Osteoblast (primary cell): Measurements from ENCODE around the gene ABCC1. TPM values are rescaled to one million over a fixed set of nuclear protein-coding genes. Genes with fewer than 3 reads are reported as not detected.
A peak's percentile ranks its signal among the peaks of the same experiment; 100 is the strongest.

Experiments used
- DNase-seq: peaks from one replicate; pipeline ENCODE4 v3.0.0; 2011; ENCODE audit warnings: low spot score, mixed read lengths; ENCODE audit not compliant: insufficient read length; ENCODE audit errors: missing footprints
- H2AFZ ChIP-seq: 2 replicates; pipeline ENCODE4 v1.6.0; 2011; ENCODE audit warnings: mild to moderate bottlenecking, low read length
- H3K27ac ChIP-seq: 2 replicates; pipeline ENCODE4 v1.5.1; 2011; ENCODE audit warnings: mild to moderate bottlenecking, low read depth, low read length, moderate library complexity
- H3K27me3 ChIP-seq: 2 replicates; pipeline ENCODE4 v1.6.0; 2012; ENCODE audit warnings: mild to moderate bottlenecking, control low read depth, inconsistent platforms, low read length, moderate library complexity; ENCODE audit not compliant: insufficient read depth
- H3K36me3 ChIP-seq: 2 replicates; pipeline ENCODE4 v1.5.1; 2011; ENCODE audit warnings: mild to moderate bottlenecking, low read length, control low read depth, moderate library complexity; ENCODE audit not compliant: insufficient read depth
- H3K4me1 ChIP-seq: 2 replicates; pipeline ENCODE4 v1.5.1; 2011; ENCODE audit warnings: mild to moderate bottlenecking, low read length, control low read depth, moderate library complexity; ENCODE audit not compliant: insufficient read depth
- H3K4me2 ChIP-seq: 2 replicates; pipeline ENCODE4 v1.6.0; 2011; ENCODE audit warnings: mild to moderate bottlenecking, low read length; ENCODE audit not compliant: insufficient read depth
- H3K4me3 ChIP-seq: fragments of 200-600 bp; sonication (generic); 3 replicates; pipeline ENCODE4 v1.5.1; 2012; ENCODE audit warnings: mild to moderate bottlenecking, low read length, inconsistent platforms; ENCODE audit not compliant: insufficient read depth
- H3K79me2 ChIP-seq: 2 replicates; pipeline ENCODE4 v1.6.0; 2012; ENCODE audit warnings: mild to moderate bottlenecking, low read length, control low read depth, inconsistent platforms; ENCODE audit not compliant: insufficient read depth
- H3K9me3 ChIP-seq: 2 replicates; pipeline ENCODE4 v1.5.1; 2011; ENCODE audit warnings: low read depth, low read length, control low read depth
- H4K20me1 ChIP-seq: 2 replicates; pipeline ENCODE4 v1.6.0; 2012; ENCODE audit warnings: mild to moderate bottlenecking, low read length, control low read depth; ENCODE audit not compliant: insufficient read depth
- CTCF ChIP-seq: IDR thresholded peaks from 2 replicates; pipeline ENCODE4 v1.5.1; 2011; ENCODE audit warnings: mild to moderate bottlenecking, low read depth, low read length, moderate library complexity; ENCODE audit errors: extremely low read depth
- total RNA-seq: library from RNA; depleted of rRNA; stranded (reverse); fragments of >200 nt; gene quantifications from 2 replicates; pipeline ENCODE4 v1.2.3, GENCODE V29; 2012

ABCC1 gene
- total RNA-seq = 33.7 and 37.7 TPM in 2 replicates

GRCh38 chr16:15949210-15950160 lies at the start of gene ABCC1:
Gene ABCC1 (plus strand): TSS chr16:15949616. CDS start chr16:15949752, 136 bp downstream.
- H3K9me3 ChIP-seq = no peaks in the 10 kb centered on the region
- peak; percentile 97 for DNase-seq
- no peaks in the 10 kb centered on the region for H3K27me3 ChIP-seq
- peaks cover 34% of the 10 kb centered on the region for H3K4me1 ChIP-seq
- H3K36me3 ChIP-seq = no peaks in the 10 kb centered on the region
- peak within 1 kb of the TSS; percentile 91 for H2AFZ ChIP-seq
- H3K4me2 ChIP-seq = peak within 1 kb of the TSS; percentile 96
- no peak for TF ChIP-seq CTCF
- peaks cover 53% of the 10 kb centered on the region for H3K79me2 ChIP-seq
- peak within 1 kb of the TSS; percentile 83 for H3K27ac ChIP-seq
- H4K20me1 ChIP-seq = peaks cover 23% of the 10 kb centered on the region
- H3K4me3 ChIP-seq = peak within 1 kb of the TSS; percentile 80

DNA sequence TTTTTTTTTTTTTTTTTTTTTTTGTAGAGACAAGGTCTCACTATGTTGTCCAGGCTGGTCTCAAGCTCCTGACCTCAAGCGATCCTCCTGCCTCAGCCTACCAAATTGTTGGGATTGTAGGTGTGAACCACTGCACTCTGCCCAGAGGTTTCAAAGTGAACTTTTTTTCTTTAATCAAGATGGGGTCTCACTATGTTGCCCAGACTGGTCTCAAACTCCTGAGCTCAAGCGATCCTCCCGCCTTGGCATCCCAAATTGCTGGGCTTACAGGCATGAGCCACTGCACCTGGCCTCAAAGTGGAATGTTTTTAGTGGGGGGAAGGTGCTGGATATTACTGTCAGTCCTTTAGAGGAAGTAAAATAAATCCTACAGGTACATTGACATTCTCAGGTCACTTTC lies 49.1 kb upstream of the ABCC1 start:
- Histone ChIP-seq H3K9me3 (no peaks in the 10 kb centered on the region), H2AFZ (no peak overlapping the region), H3K79me2 (no peaks in the 10 kb centered on the region), H3K4me3 (no peak overlapping the region), H3K4me2 (no peak overlapping the region), H3K4me1 (peaks cover 16% of the 10 kb centered on the region), H3K36me3 (no peaks in the 10 kb centered on the region), H4K20me1 (no peaks in the 10 kb centered on the region), H3K27me3 (no peaks in the 10 kb centered on the region), H3K27ac (no peak overlapping the region)
- no peak for TF ChIP-seq CTCF
- no peak for DNase-seq

- no peak overlapping the region for H3K27ac ChIP-seq
- H3K79me2 ChIP-seq = no peaks in the 10 kb centered on the region
- no peak overlapping the region for H3K4me2 ChIP-seq
- no peaks in the 10 kb centered on the region for H4K20me1 ChIP-seq
- no peak for TF ChIP-seq CTCF
- no peaks in the 10 kb centered on the region for H3K36me3 ChIP-seq
- H3K4me1 ChIP-seq = peaks cover 16% of the 10 kb centered on the region
- H2AFZ ChIP-seq = no peak overlapping the region
- peak; percentile 43 for DNase-seq
- no peaks in the 10 kb centered on the region for H3K9me3 ChIP-seq
- no peaks in the 10 kb centered on the region for H3K27me3 ChIP-seq
- H3K4me3 ChIP-seq = no peak overlapping the region
Observed at GRCh38 chr16:15900901-15901500, 48.4 kb upstream of the ABCC1 start.

DNA sequence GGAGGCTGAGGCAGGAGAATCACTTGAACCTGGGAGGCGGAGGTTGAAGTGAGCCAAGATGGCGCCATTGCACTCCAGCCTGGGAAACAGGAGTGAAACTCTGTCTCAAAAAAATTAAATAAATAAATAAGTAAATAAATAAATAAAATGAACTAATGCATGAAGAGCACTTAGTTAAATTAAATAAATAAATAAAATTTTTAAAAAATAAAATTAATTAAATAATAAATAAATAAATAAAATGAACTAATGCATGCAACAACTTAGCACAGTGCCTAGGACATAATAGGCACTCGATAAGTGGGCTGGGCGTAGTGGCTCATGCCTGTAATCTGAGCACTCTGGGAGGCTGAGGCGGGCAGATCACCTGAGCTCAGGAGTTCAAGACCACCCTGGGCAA lies 45.5 kb upstream of the ABCC1 start:
- DNase-seq = no peak
- Histone ChIP-seq H3K4me3 (no peak overlapping the region), H3K4me2 (no peak overlapping the region), H3K27me3 (no peaks in the 10 kb centered on the region), H3K36me3 (no peaks in the 10 kb centered on the region), H3K27ac (no peak overlapping the region), H2AFZ (no peak overlapping the region), H3K9me3 (no peaks in the 10 kb centered on the region), H3K79me2 (no peaks in the 10 kb centered on the region), H4K20me1 (no peaks in the 10 kb centered on the region), H3K4me1 (peaks cover 8% of the 10 kb centered on the region)
- no peak for TF ChIP-seq CTCF
